ENCODE results near the gene HTT-AS. TPM values are rescaled to one million over a fixed set of nuclear protein-coding genes. Genes with fewer than 3 reads are reported as not detected.

Gene HTT-AS
- total and polyA plus RNA-seq, 8 donors: not detected

- Histone ChIP-seq H3K27ac (no peak overlapping the region), H3K4me1 (peaks cover 7 to 20% of the 10 kb centered on the region in 2 donors), H3K27me3 (peaks cover 0 to 5% of the 10 kb centered on the region in 2 donors), H3K4me3 (no peak overlapping the region), H3K36me3 (no peaks in the 10 kb centered on the region), H3K9me3 (no peaks in the 10 kb centered on the region)
- intact Hi-C loops (cut with DNase I): no loop called here
- ATAC-seq (no peak), DNase-seq (no peak)
- no peak for TF ChIP-seq CTCF (IDR thresholded peaks at IDR 0.05)
Measured at GRCh38 chr4:3036131-3036952, 38.0 kb downstream of the HTT-AS start.

GRCh38 chr4:3035674-3036073 lies 38.7 kb downstream of the HTT-AS start:
- no peak for DNase-seq
- Histone ChIP-seq H3K9me3 (no peaks in the 10 kb centered on the region), H3K27me3 (peaks cover 0 to 5% of the 10 kb centered on the region in 2 donors), H3K4me1 (peaks cover 7 to 14% of the 10 kb centered on the region in 2 donors), H3K36me3 (no peaks in the 10 kb centered on the region), H3K4me3 (no peak overlapping the region), H3K27ac (no peak overlapping the region)
- TF ChIP-seq CTCF (IDR thresholded peaks at IDR 0.05): no peak
- intact Hi-C loops (cut with DNase I): no loop called here
- ATAC-seq: no peak

GRCh38 chr4:3035249-3035648 lies 39.1 kb downstream of the HTT-AS start:
- TF ChIP-seq CTCF (IDR thresholded peaks at IDR 0.05): no peak
- Histone ChIP-seq H3K27me3 (peaks cover 0 to 5% of the 10 kb centered on the region in 2 donors), H3K27ac (no peak overlapping the region), H3K9me3 (no peaks in the 10 kb centered on the region), H3K4me3 (no peak overlapping the region), H3K4me1 (peaks cover 7 to 10% of the 10 kb centered on the region in 2 donors), H3K36me3 (no peaks in the 10 kb centered on the region)
- ATAC-seq: no peak
- intact Hi-C loops (cut with DNase I): no loop called here
- DNase-seq: no peak

- peaks cover 0 to 5% of the 10 kb centered on the region in 2 donors for H3K27me3 ChIP-seq
- DNase-seq (no peak), ATAC-seq (no peak)
- no peak overlapping the region for H3K27ac ChIP-seq
- no peaks in the 10 kb centered on the region for H3K9me3 ChIP-seq
- H3K4me3 ChIP-seq: no peak overlapping the region
- H3K4me1 ChIP-seq: peaks cover 7 to 10% of the 10 kb centered on the region in 2 donors
- intact Hi-C loops (cut with DNase I): no loop called here
- H3K36me3 ChIP-seq: no peaks in the 10 kb centered on the region
- no peak for TF ChIP-seq CTCF (IDR thresholded peaks at IDR 0.05)
Measured at GRCh38 chr4:3034231-3034630, 40.1 kb downstream of the HTT-AS start.

GRCh38 chr4:3031357-3032082 lies 42.8 kb downstream of the HTT-AS start:
- Histone ChIP-seq H3K4me1 (no peaks in the 10 kb centered on the region), H3K4me3 (no peak overlapping the region), H3K27ac (no peak overlapping the region), H3K36me3 (no peaks in the 10 kb centered on the region), H3K9me3 (no peaks in the 10 kb centered on the region), H3K27me3 (no peaks in the 10 kb centered on the region)
- DNase-seq (peak in 2 of 4 donors; percentile 67 to 87), ATAC-seq (peak; percentile 90)
- intact Hi-C loops (cut with DNase I): no loop called here
- TF ChIP-seq CTCF (IDR thresholded peaks at IDR 0.05): no peak
